Subcutaneous adipose tissue (tissue), 4 donors: Measurements from ENCODE around the gene CRAMP1. TPM values are rescaled to one million over a fixed set of nuclear protein-coding genes. Genes with fewer than 3 reads are reported as not detected.

Source experiments
- CTCF ChIP-seq: fragments of 450-650 bp; IDR thresholded peaks from one replicate; pipeline ENCODE4 v1.5.1; 2016; ENCODE audit warnings: low read depth, mild to moderate bottlenecking, control low read depth, antibody characterized with exemption, moderate library complexity
- total RNA-seq, 4 donors: library from RNA; depleted of rRNA; stranded (reverse); fragments of >200 nt; gene quantifications; one replicate each; pipeline ENCODE4 v1.1.0, GENCODE V29; 2016

The CRAMP1 gene
- total RNA-seq, 4 donors from 2014 or later: 6.8 to 13.9 (median 8.7) TPM

- TF ChIP-seq CTCF: no peak
These were observed 29.0 kb upstream of the CRAMP1 start for GRCh38 chr16:1583180-1583579.

- TF ChIP-seq CTCF: no peak
These were observed 27.2 kb upstream of the CRAMP1 start for GRCh38 chr16:1584926-1585484.

GRCh38 chr16:1590366-1590765, 21.8 kb upstream of the CRAMP1 start:
- no peak for TF ChIP-seq CTCF

- no peak for TF ChIP-seq CTCF
These were observed 21.0 kb upstream of the CRAMP1 start for GRCh38 chr16:1590930-1591705.

- TF ChIP-seq CTCF: no peak
These were observed 19.7 kb upstream of the CRAMP1 start for GRCh38 chr16:1592446-1592845.

- TF ChIP-seq CTCF: no peak
These were observed 15.6 kb upstream of the CRAMP1 start for GRCh38 chr16:1596516-1596915.

- TF ChIP-seq CTCF: no peak
These were observed 15.0 kb upstream of the CRAMP1 start for GRCh38 chr16:1597154-1597553.
